NB4 (cell line): ENCODE results near the gene CD4.
A peak's percentile ranks its signal among the peaks of the same experiment; 100 is the strongest.

Experiments
- DNase-seq: peaks from one replicate; pipeline ENCODE4 v3.0.0; 2010; ENCODE audit warnings: low read depth
- H3K4me3 ChIP-seq: one replicate; pipeline ENCODE4 v1.5.1; 2011; ENCODE audit warnings: mild to moderate bottlenecking, low read depth, low read length, moderate library complexity
- CTCF ChIP-seq: IDR thresholded peaks from one replicate; pipeline ENCODE4 v1.5.1; 2012; ENCODE audit warnings: low read depth, low read length
- MAX ChIP-seq: IDR thresholded peaks from 2 replicates; pipeline ENCODE4 v1.6.1; 2011; ENCODE audit warnings: low read depth, low read length
- MYC ChIP-seq: IDR thresholded peaks from 2 replicates; pipeline ENCODE4 v1.6.1; 2011; ENCODE audit warnings: low read depth, low read length
- POLR2A ChIP-seq: IDR thresholded peaks from 2 replicates; pipeline ENCODE4 v1.6.1; 2011; ENCODE audit warnings: mild to moderate bottlenecking; ENCODE audit not compliant: insufficient read length; ENCODE audit errors: extremely low read depth

CD4 gene

DNA sequence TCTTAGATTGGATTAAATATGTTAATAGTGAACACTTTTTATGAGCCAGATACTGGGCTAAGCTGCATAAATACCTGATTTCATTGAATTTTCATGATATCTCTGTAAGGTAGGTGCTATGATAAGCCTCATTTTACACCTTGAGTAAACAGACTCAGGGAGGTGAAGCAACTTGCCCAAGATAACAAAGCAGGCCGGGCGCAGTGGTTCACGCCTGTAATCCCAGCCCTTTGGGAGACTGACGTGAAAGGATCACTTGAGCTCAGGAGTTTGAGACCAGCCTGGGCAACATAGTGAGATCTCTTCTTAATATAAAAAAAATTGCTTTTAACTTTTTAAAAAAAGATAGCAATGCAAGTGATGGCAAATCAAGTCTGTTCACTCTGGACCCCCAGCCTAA lies 52.7 kb downstream of the CD4 start:
- TF ChIP-seq CTCF = no peak
- TF ChIP-seq MYC = no peak
- TF ChIP-seq MAX = no peak
- TF ChIP-seq POLR2A = no peak
- H3K4me3 ChIP-seq = no peak overlapping the region
- no peak for DNase-seq

- DNase-seq = peak; percentile 71
- no peak overlapping the region for H3K4me3 ChIP-seq
- TF ChIP-seq MAX (peak; percentile 87), CTCF (peak; percentile 33), POLR2A (no peak), MYC (0 out of 2 replicates have a peak, but pooled peaks have one; percentile 15)
Measured at GRCh38 chr12:6843118-6843902, 54.0 kb downstream of the CD4 start.

- no peak overlapping the region for H3K4me3 ChIP-seq
- no peak for DNase-seq
- TF ChIP-seq MAX (no peak), POLR2A (no peak), CTCF (no peak)
Measured at GRCh38 chr12:6845395-6845794, 56.1 kb downstream of the CD4 start.

DNA sequence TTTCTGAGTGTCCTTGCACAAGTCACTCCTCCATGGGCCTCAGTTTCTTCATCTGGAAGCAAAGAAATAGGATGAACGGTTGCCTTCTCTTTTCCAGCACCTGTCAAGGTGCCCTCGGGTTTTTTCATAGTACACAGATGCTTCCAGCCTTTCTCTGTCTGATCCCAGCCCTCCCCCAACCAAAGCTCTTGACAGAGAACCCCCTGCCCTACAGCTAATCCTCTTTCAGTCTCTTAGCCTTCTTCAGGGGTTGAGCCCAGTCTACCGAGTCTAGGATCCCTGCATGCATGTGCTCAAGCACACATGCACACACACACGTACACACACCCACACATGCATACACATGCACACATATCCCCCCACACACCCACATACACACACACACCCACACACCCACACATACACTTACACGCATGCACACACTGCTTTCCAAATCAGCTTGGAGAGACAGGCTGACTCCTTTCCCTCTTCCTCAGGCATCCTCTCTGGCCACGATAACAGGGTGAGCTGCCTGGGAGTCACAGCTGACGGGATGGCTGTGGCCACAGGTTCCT lies 57.1 kb downstream of the CD4 start:
- DNase-seq = no peak
- H3K4me3 ChIP-seq = no peak overlapping the region
- TF ChIP-seq POLR2A (no peak), MAX (no peak), CTCF (no peak), MYC (no peak)

- TF ChIP-seq MAX (no peak), CTCF (no peak)
- H3K4me3 ChIP-seq = no peak overlapping the region
- no peak for DNase-seq
Measured at GRCh38 chr12:6847676-6848075, 58.3 kb downstream of the CD4 start.
